Measurements from ENCODE around the gene SNED1.

GRCh38 chr2:241115361-241115760 lies 116.9 kb downstream of the SNED1 start:
- TF ChIP-seq, protein P1, sequence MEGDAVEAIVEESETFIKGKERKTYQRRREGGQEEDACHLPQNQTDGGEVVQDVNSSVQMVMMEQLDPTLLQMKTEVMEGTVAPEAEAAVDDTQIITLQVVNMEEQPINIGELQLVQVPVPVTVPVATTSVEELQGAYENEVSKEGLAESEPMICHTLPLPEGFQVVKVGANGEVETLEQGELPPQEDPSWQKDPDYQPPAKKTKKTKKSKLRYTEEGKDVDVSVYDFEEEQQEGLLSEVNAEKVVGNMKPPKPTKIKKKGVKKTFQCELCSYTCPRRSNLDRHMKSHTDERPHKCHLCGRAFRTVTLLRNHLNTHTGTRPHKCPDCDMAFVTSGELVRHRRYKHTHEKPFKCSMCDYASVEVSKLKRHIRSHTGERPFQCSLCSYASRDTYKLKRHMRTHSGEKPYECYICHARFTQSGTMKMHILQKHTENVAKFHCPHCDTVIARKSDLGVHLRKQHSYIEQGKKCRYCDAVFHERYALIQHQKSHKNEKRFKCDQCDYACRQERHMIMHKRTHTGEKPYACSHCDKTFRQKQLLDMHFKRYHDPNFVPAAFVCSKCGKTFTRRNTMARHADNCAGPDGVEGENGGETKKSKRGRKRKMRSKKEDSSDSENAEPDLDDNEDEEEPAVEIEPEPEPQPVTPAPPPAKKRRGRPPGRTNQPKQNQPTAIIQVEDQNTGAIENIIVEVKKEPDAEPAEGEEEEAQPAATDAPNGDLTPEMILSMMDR (IDR thresholded peaks at IDR 0.05; ENCODE audit: low read depth, low read length, poor library complexity, severe bottlenecking) = no peak
- TF ChIP-seq EZH2phosphoT487 (IDR thresholded peaks at IDR 0.05; ENCODE audit: borderline replicate concordance, low read length) = no peak

All from DOHH2 (cell line).